GM10248 (cell line): Measurements from ENCODE around the gene GRB2.
"Not testable (repeated sequence)": the region's sequence is repeated elsewhere in the genome, so short reads cannot be mapped to it uniquely, and the experiment has no call there.

Source experiments
- CTCF ChIA-PET: fragments of 300-600 bp; sonication (Branson Sonifier 250); formaldehyde crosslinking; extraction: SDS; loops from one replicate; lab custom pipeline; 2021; ENCODE audit warnings: antibody characterized with exemption; lab: Yijun Ruan, JAX
- POLR2A ChIA-PET: fragments of 350-650 bp; sonication (Branson Sonifier 250); formaldehyde crosslinking; extraction: SDS; loops from one replicate; lab custom pipeline; 2020; ENCODE audit warnings: antibody characterized with exemption; lab: Yijun Ruan, JAX
- DNase-seq: peaks from one replicate; pipeline ENCODE4 v3.0.0; 2012; ENCODE audit errors: extremely low spot score
- TF ChIP-seq, protein P1 (sequence below): IDR thresholded peaks from 2 replicates; pipeline ENCODE4 v1.5.1; 2012; ENCODE audit warnings: mild to moderate bottlenecking, low read depth; ENCODE audit errors: extremely low read depth, missing control alignments, control extremely low read depth

GRB2 gene

DNA sequence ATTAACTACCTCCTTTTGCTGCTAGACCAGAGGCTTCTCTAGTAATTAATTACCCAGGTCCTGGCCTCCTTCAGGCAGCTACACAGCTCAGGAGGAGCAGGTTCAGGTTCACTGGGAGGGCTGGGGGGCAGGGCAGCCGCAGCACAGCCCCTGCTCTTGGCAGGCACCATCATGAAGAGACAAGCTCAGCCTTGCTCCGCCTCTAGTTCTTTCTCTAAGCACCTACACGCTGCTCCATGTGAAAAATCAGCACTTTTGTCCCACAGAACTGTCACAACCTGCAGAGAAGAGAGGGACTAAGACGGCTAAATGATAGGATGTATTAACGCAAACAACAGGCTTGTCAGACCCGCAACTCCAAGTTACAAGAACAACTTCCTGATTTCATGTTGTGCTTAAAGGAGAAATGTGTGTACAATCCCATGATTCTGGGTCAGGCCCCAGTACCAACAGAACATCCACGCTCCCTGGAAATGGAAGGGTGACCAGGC is 53.4 kb downstream of the GRB2 start:
- no peak for DNase-seq

DNA sequence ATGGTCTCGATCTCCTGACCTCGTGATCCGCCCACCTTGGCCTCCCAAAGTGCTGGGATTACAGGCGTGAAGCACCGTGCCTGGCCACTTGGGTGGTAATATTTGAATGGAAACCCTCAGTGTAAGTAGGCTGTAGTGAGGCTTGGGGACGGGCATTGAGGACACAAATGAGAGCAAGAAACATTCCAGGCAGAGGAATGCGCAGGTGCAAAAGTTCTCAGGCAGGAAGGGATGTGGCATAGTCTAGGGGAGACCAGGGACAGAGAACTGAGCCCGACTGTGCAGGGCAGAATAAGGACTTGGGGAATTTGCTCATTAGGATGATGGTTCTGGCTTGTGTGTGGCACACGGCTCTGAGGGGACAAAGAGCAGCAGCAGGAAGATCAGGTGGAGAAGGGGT is 54.8 kb downstream of the GRB2 start:
- CTCF ChIA-PET, result interaction anchor here (1.1 to 4.2 kb wide), 5 partner anchors 8 to 55 kb away, joined by 3 to 29 read pairs (median 3); no protein-coding TSS in a partner anchor
- no peak for DNase-seq
- TF ChIP-seq, protein P1, sequence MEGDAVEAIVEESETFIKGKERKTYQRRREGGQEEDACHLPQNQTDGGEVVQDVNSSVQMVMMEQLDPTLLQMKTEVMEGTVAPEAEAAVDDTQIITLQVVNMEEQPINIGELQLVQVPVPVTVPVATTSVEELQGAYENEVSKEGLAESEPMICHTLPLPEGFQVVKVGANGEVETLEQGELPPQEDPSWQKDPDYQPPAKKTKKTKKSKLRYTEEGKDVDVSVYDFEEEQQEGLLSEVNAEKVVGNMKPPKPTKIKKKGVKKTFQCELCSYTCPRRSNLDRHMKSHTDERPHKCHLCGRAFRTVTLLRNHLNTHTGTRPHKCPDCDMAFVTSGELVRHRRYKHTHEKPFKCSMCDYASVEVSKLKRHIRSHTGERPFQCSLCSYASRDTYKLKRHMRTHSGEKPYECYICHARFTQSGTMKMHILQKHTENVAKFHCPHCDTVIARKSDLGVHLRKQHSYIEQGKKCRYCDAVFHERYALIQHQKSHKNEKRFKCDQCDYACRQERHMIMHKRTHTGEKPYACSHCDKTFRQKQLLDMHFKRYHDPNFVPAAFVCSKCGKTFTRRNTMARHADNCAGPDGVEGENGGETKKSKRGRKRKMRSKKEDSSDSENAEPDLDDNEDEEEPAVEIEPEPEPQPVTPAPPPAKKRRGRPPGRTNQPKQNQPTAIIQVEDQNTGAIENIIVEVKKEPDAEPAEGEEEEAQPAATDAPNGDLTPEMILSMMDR, result no peak
- POLR2A ChIA-PET, result interaction anchor here (0.6 to 0.8 kb wide), 2 partner anchors 13 to 295 kb away, joined by 3 to 4 read pairs; no protein-coding TSS in a partner anchor

More for the DNA sequence above, 53.4 kb downstream of the GRB2 start:
- ChIA-PET POLR2A (no interaction called here), CTCF (interaction anchor here (0.9 to 1.5 kb wide), 6 partner anchors 10 to 63 kb away, joined by 3 to 4 read pairs (median 3); partner anchors contain the start of gene SLC25A19)
- TF ChIP-seq, protein P1, result no peak

DNA sequence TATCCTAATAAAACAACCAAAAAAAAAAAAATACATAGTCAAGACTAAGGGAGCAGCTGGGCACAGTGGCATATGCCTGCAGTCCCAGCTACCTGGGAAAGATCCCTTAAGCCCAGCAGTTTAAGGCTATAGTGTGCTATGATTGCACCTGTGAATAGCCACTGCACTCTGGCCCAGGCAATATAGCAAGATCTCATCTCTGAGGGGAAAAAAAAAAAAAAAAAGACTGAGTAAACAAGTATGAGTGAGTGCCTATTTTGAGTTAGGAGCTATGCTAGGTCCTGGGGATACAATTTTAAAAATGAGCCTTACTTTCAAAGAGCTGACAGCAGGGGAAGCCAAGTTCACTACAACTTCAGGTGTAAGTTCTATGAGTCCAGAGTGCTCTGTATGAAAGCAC is 55.4 kb downstream of the GRB2 start:
- ChIA-PET CTCF (interaction anchor here (1.1 to 4.2 kb wide), 7 partner anchors 9 to 54 kb away, joined by 3 to 29 read pairs (median 6); no protein-coding TSS in a partner anchor), POLR2A (interaction anchor here (0.6 to 0.8 kb wide), 4 partner anchors 13 to 294 kb away, joined by 3 to 4 read pairs (median 4); no protein-coding TSS in a partner anchor)
- no peak for DNase-seq
- TF ChIP-seq, protein P1, result no peak

DNA sequence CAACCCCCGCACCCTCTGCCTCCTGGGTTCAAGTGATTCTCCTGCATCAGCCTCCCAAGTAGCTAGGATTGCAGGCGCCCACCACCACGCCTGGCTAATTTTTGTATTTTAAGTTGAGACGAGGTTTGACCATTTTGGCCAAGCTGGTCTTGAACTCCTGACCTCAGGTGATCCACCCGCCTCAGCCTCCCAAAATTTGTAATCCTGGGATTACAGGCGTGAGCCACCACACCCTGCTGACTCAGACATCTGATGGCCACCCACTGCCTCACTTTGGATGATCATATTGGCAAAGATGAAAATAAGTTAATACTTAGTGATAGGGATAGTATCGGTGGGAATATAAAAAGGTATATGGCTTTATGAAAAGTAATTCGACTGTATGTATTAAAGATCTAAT is 55.9 kb downstream of the GRB2 start:
- ChIA-PET CTCF (interaction anchor here (1.1 to 4.2 kb wide), 11 partner anchors 9 to 63 kb away, joined by 3 to 29 read pairs (median 6); partner anchors contain the start of gene SLC25A19), POLR2A (interaction anchor here (0.7 kb wide), 2 partner anchors 29 to 35 kb away, joined by 4 read pairs; no protein-coding TSS in a partner anchor)
- DNase-seq, result no peak
- TF ChIP-seq, protein P1, result no peak

DNA sequence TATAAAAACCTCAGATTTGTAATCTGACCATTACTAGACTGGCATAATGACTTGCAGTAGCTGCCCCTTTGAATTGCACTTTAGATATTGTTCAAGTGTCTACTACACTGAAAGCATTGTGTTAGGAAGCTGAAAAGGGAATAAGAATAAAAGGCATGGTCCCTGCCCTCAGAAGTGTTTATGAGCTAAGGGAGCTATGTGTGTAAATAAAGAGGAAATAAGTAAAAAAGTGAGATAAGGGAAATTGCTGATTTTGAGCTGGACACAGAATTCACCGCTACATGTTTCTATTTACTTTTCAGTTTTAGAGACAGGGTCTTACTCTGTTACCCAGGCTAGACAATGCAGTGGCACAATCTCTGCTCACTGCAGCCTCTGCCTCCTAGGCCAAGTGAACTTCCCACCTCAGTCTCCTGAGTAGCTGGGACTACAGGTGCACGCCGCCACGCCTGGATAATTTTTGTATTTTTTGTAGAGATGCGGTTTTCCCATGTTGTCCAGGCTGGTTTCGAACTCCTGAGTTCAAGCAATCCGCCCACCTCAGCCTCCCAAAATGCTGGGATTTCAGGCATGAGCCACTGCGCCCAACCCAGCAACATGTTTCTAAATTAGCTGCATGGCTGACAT is 57.0 kb downstream of the GRB2 start:
- no peak for DNase-seq
- TF ChIP-seq, protein P1, result no peak
- ChIA-PET CTCF (interaction anchor here (0.7 to 4.2 kb wide), 15 partner anchors 10 to 234 kb away, joined by 3 to 29 read pairs (median 5); partner anchors contain the start of gene SLC25A19), POLR2A (interaction anchor here (0.6 to 0.9 kb wide), 3 partner anchors 23 to 57 kb away, joined by 3 read pairs; no protein-coding TSS in a partner anchor)

DNA sequence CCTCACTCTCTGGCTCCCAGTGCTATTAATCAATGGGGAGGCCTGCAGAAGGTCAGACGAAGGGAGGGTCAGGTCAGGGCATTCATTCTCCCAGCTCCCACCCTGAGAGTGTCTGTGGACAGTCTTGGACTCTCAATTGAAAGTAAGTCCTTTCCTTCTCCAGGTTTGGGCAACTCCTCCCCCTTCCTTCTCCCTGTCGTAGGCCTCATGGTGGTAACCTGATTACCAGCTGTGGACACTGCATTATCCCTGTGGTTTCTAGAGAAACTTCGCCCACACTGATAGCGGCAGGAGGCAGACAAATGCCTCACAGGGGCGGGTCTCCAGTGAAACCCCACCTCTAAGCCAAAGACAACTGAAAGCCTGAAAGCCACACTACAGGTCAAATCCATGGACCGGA is 58.6 kb downstream of the GRB2 start:
- TF ChIP-seq, protein P1, result no peak
- POLR2A ChIA-PET, result interaction anchor here (0.6 to 2.1 kb wide), 3 partner anchors 28 to 51 kb away, joined by 7 to 8 read pairs (median 7); no protein-coding TSS in a partner anchor
- no peak for DNase-seq
- CTCF ChIA-PET, result interaction anchor here (1.0 to 4.2 kb wide), 6 partner anchors 20 to 52 kb away, joined by 3 to 29 read pairs (median 4); no protein-coding TSS in a partner anchor

DNA sequence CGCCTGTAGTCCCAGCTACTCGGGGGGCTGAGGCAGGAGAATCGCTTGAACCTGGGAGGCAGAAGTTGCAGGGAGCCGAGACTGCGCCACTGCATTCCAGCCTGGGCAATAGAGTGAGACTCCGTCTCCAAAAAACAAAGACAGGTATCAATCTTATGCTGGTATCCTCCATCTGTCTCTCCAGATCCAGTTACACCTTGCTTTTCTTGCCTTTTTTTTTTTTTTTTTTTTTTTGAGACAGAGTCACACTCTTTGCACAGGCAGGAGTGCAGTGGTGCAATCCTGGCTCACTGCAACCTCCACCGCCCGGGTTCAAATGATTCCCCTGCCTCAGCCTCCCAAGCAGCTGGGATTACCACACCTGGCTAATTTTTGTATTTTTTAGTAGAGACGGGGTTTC is 59.1 kb downstream of the GRB2 start:
- DNase-seq, result not testable (repeated sequence)
- CTCF ChIA-PET, result interaction anchor here (1.0 to 5.7 kb wide), 11 partner anchors 10 to 57 kb away, joined by 3 to 53 read pairs (median 5); partner anchors contain the start of gene SLC25A19
- POLR2A ChIA-PET, result interaction anchor here (1.0 to 2.1 kb wide), 3 partner anchors 48 to 57 kb away, joined by 3 to 8 read pairs (median 7); partner anchors contain the start of gene SLC25A19
